Stomach (tissue), 4 donors: Measurements from ENCODE around the gene CAPN10.

ENCODE experiments used
- CTCF ChIP-seq, 7 experiments: fragments of 450-650 bp in 4 of 7; fragments of 200-600 bp in 3 of 7; sonication (generic) in 3 of 7; IDR thresholded peaks; one replicate each; pipeline ENCODE4 v1.5.1; 2016 to 2019; ENCODE audit warnings: antibody characterized with exemption in 7 of 7, control low read depth in 2 of 7, mild to moderate bottlenecking in 1 of 7
- POLR2A ChIP-seq, 4 donors: fragments of 450-650 bp; IDR thresholded peaks; one replicate each; pipeline ENCODE4 v1.6.1; 2016; ENCODE audit warnings: antibody characterized with exemption in 4 of 4, control low read depth in 2 of 4, mild to moderate bottlenecking in 1 of 4, moderate library complexity in 1 of 4
- POLR2AphosphoS5 ChIP-seq, 3 donors: sonication (generic); formaldehyde crosslinking; IDR thresholded peaks; one replicate each; pipeline ENCODE4 v1.6.1; 2016; ENCODE audit warnings: antibody characterized with exemption in 3 of 3

- TF ChIP-seq POLR2A (IDR thresholded peaks at IDR 0.05) (no peak), CTCF (IDR thresholded peaks at IDR 0.05) (no peak), POLR2AphosphoS5 (IDR thresholded peaks at IDR 0.05) (no peak)
Observed at GRCh38 chr2:240551811-240552210, 34.7 kb upstream of the CAPN10 start.
